Mucosa of descending colon (tissue), 3 donors: ENCODE results near the gene AP1B1. TPM values are rescaled to one million over a fixed set of nuclear protein-coding genes. Genes with fewer than 3 reads are reported as not detected.
"Not testable (repeated sequence)": the region's sequence is repeated elsewhere in the genome, so short reads cannot be mapped to it uniquely, and the experiment has no call there.

Experiments
- ATAC-seq: fragments of 200-7000 bp; cut with Tn5 transposase; one replicate; pipeline ENCODE4 v1.9.1; 2020; ENCODE audit warnings: mild to moderate bottlenecking, moderate library complexity
- DNase-seq, 3 donors: peaks; one replicate each; pipeline ENCODE4 v3.0.0-alpha.2; 2020
- H3K36me3 ChIP-seq: fragments of 200-600 bp; one replicate; pipeline ENCODE4 v1.8.0; 2021; ENCODE audit warnings: low read depth, mild to moderate bottlenecking
- H3K4me1 ChIP-seq: fragments of 200-600 bp; one replicate; pipeline ENCODE4 v1.8.0; 2021; ENCODE audit warnings: low read depth, mild to moderate bottlenecking
- H3K4me3 ChIP-seq: fragments of 200-600 bp; one replicate; pipeline ENCODE4 v1.8.0; 2021; ENCODE audit warnings: mild to moderate bottlenecking
- H3K9me3 ChIP-seq: fragments of 200-600 bp; one replicate; pipeline ENCODE4 v1.8.0; 2021; ENCODE audit warnings: mild to moderate bottlenecking
- intact Hi-C, 2 donors: fragments of 100-400 bp; cut with DNase I in 1 of 2; cut with micrococcal nuclease in 1 of 2; formaldehyde crosslinking; loops; one replicate each; pipeline versions ENCODE4 v1.11.0 to v1.11.1; 2022; cut with DNase I, micrococcal nuclease
- total RNA-seq, 3 donors: library from RNA; stranded (reverse); fragmentation: NEBNext Ultra II Directional in 2 of 3; extraction: Animal tissue kit (Norgen Biotek cat#: 25700) in 2 of 3; gene quantifications; one replicate each; pipeline versions ENCODE4 v1.2.1 to v1.2.4, GENCODE V29; 2021 to 2023
- TF ChIP-seq, protein P1 (sequence below): fragments of 200-600 bp; IDR thresholded peaks from one replicate; pipeline ENCODE4 v1.8.0; 2022; ENCODE audit warnings: antibody characterized with exemption, mild to moderate bottlenecking
- donor health status: DM: no; HTN: no; CAD: no; lungs with moderate emphysema.
- donor health status: DM: no; HTN: no; CAD: no.
- donor health status: DM: no; HTN: yes; CAD: no.

AP1B1 gene
- total RNA-seq, 3 donors from 2014 or later: 74.4 to 105 (median 88.8) TPM

GRCh38 chr22:29379258-29379657, 9.1 kb downstream of the AP1B1 start:
- intact Hi-C loops: no loop called here
- Histone ChIP-seq H3K9me3 (no peaks in the 10 kb centered on the region), H3K4me3 (no peak overlapping the region), H3K36me3 (no peaks in the 10 kb centered on the region), H3K4me1 (peaks cover 24% of the 10 kb centered on the region)
- DNase-seq (no peak), ATAC-seq (no peak)
- TF ChIP-seq, protein P1, sequence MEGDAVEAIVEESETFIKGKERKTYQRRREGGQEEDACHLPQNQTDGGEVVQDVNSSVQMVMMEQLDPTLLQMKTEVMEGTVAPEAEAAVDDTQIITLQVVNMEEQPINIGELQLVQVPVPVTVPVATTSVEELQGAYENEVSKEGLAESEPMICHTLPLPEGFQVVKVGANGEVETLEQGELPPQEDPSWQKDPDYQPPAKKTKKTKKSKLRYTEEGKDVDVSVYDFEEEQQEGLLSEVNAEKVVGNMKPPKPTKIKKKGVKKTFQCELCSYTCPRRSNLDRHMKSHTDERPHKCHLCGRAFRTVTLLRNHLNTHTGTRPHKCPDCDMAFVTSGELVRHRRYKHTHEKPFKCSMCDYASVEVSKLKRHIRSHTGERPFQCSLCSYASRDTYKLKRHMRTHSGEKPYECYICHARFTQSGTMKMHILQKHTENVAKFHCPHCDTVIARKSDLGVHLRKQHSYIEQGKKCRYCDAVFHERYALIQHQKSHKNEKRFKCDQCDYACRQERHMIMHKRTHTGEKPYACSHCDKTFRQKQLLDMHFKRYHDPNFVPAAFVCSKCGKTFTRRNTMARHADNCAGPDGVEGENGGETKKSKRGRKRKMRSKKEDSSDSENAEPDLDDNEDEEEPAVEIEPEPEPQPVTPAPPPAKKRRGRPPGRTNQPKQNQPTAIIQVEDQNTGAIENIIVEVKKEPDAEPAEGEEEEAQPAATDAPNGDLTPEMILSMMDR: no peak

- no peak for ATAC-seq
- Histone ChIP-seq H3K4me3 (no peak overlapping the region), H3K9me3 (no peaks in the 10 kb centered on the region), H3K4me1 (peaks cover 12% of the 10 kb centered on the region), H3K36me3 (no peaks in the 10 kb centered on the region)
- intact Hi-C loops: no loop called here
- no peak for DNase-seq
- TF ChIP-seq, protein P1: no peak
These were observed 10.4 kb downstream of the AP1B1 start for GRCh38 chr22:29377979-29378378.

DNA sequence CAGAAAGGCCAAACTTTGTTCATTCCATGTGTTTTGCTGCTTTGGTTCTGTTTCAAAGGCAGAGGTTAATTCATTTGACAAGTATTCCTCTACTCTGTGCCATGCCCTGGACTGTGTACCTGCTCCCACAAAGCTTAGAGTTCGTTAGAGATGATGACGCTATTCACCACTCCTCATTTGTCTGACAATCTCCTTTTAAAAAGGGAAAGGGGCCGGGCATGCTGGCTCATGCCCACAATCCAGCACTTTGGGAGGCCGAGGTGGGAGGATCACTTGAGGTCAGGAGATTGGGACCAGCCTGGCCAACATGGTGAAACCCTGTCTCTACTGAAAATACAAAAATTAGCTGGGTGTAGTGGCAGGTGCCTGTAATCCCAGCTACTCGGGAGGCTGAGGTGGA, 11.7 kb downstream of the AP1B1 start:
- H3K36me3 ChIP-seq, H3K4me3 ChIP-seq, ATAC-seq, H3K4me1 ChIP-seq, intact Hi-C loops, H3K9me3 ChIP-seq, DNase-seq: not testable (repeated sequence)

DNA sequence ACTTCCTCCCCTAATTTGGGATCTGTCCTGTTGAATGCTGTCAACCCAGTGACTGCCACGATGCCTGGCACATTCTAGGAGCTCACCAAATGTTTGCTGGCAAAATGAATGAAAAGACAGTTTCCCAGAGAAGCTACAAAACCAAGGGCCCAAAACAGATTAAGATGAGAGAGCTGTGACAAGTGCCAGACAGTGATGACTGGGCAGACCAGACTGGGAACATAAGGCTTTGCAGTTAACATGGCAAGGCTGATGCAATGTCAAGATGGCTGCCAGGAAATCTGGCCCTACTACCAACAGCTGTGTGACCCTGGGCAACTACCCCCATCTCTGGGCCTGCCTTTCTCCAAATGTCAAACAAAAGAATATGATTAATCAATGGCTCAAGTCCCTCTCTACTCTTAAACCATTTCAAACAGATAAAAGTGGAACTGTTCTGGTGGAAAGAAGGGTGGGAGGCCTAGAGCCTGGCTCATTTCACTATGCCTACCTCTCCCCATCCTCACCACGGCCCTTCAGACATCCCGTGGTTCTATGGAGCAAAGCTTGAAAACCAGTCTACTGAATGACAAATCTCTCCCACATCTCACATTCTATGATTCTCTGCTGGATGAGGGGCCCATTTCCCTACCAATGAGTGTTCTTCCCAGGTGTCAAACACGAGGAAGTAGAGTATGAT, 12.8 kb downstream of the AP1B1 start:
- H3K9me3 ChIP-seq: no peaks in the 10 kb centered on the region
- ATAC-seq: no peak
- no peak for DNase-seq
- H3K4me1 ChIP-seq: no peaks in the 10 kb centered on the region
- intact Hi-C loops: no loop called here
- TF ChIP-seq, protein P1: no peak
- no peaks in the 10 kb centered on the region for H3K36me3 ChIP-seq
- H3K4me3 ChIP-seq: no peak overlapping the region

DNA sequence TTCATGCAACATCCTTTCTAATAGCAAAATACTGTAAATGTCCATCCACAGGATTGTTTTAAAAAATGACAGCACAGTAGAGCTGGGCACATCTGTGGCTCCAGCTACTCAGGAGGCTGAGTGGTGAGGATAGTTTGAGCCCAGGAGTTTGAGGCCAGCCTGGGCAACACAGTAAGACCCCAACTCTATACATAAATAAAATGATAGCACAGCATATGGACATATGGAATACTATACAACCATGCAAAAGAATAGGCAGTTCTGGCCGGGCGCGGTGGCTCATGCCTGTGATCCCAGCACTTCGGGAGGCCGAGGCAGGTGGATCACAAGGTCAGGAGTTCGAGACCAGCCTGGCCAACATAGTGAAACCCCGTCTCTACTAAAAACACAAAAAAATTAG, 13.6 kb downstream of the AP1B1 start:
- H3K36me3 ChIP-seq, intact Hi-C loops, ATAC-seq: not testable (repeated sequence)

DNA sequence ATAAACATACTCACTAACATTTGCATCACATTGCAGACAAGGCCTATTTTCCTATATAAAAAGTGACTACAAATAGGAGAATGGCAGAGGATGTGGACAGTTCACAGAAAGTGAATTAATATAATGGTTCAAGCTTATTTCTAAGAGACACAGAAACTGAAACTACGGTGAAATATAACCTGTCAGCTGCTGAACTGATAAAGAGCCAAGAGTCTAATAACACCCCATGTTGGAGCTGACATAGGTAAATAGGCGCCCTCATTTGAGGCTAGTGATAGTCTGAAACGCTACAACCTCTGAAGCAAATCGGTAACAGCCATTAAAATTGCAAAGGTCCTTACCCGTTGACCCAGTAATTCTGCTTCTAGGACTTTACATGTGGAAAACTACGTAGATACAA, 14.0 kb downstream of the AP1B1 start:
- intact Hi-C loops: no loop called here
- Histone ChIP-seq H3K4me1 (no peaks in the 10 kb centered on the region), H3K9me3 (no peaks in the 10 kb centered on the region), H3K36me3 (no peaks in the 10 kb centered on the region), H3K4me3 (no peak overlapping the region)
- no peak for ATAC-seq
- TF ChIP-seq, protein P1: no peak
- no peak for DNase-seq

More for the DNA sequence above, 13.6 kb downstream of the AP1B1 start:
- not testable (repeated sequence) for H3K4me3 ChIP-seq, H3K4me1 ChIP-seq, DNase-seq, H3K9me3 ChIP-seq

GRCh38 chr22:29370537-29370936, 17.8 kb downstream of the AP1B1 start:
- no peaks in the 10 kb centered on the region for H3K4me1 ChIP-seq
- ATAC-seq (no peak), DNase-seq (no peak)
- intact Hi-C loops: no loop called here
- no peaks in the 10 kb centered on the region for H3K9me3 ChIP-seq
- TF ChIP-seq, protein P1: no peak
- no peak overlapping the region for H3K4me3 ChIP-seq
- no peaks in the 10 kb centered on the region for H3K36me3 ChIP-seq
